Bronchial smooth muscle cell (primary cell): ENCODE data around the gene GINS3. TPM values are rescaled to one million over a fixed set of nuclear protein-coding genes. Genes with fewer than 3 reads are reported as not detected.

Source experiments
- total RNA-seq: library from RNA; depleted of rRNA; stranded (reverse); fragments of >200 nt; gene quantifications from 2 replicates; pipeline ENCODE4 v1.2.1, GENCODE V29; 2014

GINS3 gene
- 1.0 and 1.1 TPM in 2 replicates for total RNA-seq

DNA sequence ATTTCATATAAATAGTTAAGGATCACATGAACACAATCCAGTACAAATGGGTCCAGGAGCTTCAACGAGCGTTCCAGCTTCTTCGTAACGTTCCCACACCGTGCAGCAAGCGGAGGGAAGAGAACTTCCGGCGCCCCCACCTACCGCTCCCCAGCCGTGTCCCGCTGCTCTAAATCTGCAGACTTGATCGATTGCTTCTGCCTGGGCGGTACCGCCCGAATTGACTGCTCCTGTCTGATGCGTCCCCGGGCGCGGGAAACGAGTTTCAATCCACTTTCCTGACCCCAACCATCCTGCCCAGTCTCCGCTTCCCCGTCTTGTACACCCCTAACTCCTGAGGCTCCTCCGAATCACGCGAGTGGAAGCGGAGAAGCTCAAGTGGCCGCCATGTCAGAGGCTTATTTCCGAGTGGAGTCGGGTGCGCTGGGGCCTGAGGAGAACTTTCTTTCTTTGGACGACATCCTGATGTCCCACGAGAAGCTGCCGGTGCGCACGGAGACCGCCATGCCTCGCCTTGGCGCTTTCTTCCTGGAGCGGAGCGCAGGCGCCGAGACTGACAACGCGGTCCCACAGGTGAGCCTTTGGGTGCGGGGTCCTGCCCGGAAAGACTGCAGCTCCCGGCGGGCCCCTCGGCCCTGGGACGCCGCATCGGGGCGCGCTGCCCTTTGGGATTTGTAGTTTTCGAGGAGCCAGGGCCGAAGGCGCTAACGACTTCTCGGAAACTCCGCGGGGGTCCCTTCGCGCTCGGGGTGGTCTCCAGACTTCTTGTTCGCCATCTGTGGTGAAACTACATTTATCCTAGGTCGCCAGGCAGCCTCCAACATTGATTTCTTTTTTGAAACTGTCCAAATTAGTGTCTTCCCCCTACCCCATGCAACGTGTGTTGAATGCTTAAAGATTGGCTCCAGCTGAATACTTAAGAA, at the start of gene GINS3:
Gene GINS3, plus strand, starts transcription at position 257 of the 923 bp plus-strand sequence. Its CDS starts 131 bp downstream, at position 388.

Other genes starting within 250 kb of the GINS3 start
- 22.5 and 24.6 TPM in 2 replicates for gene CSNK2A2, start 194.4 kb upstream of the GINS3 start, total RNA-seq
- not detected in 2 replicates for gene PRSS54, start 97.4 kb upstream of the GINS3 start, total RNA-seq
- gene NDRG4, start 107.7 kb downstream of the GINS3 start, total RNA-seq = 5.6 and 20.0 TPM in 2 replicates
- 8.2 and 9.5 TPM in 2 replicates for gene SETD6, start 123.0 kb downstream of the GINS3 start, total RNA-seq
- 106 and 121 TPM in 2 replicates for gene CNOT1, start 237.4 kb downstream of the GINS3 start, total RNA-seq